Panc1 (cell line): ENCODE results near the gene MPIG6B.

Source experiments
- POLR2AphosphoS5 ChIP-seq: IDR thresholded peaks from 2 replicates; pipeline ENCODE4 v1.6.1; 2012; ENCODE audit warnings: mild to moderate bottlenecking, low read depth, low read length, moderate library complexity
- SIN3A ChIP-seq: IDR thresholded peaks from 2 replicates; pipeline ENCODE4 v1.6.1; 2012; ENCODE audit warnings: low read depth, mild to moderate bottlenecking, low read length, moderate library complexity, borderline replicate concordance; ENCODE audit not compliant: insufficient read depth
- TF ChIP-seq, protein P1 (sequence below): fragments of 450-650 bp; IDR thresholded peaks from 2 replicates; pipeline ENCODE4 v1.5.1; 2017; ENCODE audit warnings: mild to moderate bottlenecking
- TF ChIP-seq, protein P2 (sequence below), 2 experiments: IDR thresholded peaks; 2 replicates each; pipeline ENCODE4 v1.6.1; 2011 to 2012; ENCODE audit warnings: low read depth in 2 of 2, control low read depth in 1 of 2, low read length in 1 of 2, mild to moderate bottlenecking in 1 of 2, moderate library complexity in 1 of 2; ENCODE audit not compliant: insufficient read depth in 1 of 2

DNA sequence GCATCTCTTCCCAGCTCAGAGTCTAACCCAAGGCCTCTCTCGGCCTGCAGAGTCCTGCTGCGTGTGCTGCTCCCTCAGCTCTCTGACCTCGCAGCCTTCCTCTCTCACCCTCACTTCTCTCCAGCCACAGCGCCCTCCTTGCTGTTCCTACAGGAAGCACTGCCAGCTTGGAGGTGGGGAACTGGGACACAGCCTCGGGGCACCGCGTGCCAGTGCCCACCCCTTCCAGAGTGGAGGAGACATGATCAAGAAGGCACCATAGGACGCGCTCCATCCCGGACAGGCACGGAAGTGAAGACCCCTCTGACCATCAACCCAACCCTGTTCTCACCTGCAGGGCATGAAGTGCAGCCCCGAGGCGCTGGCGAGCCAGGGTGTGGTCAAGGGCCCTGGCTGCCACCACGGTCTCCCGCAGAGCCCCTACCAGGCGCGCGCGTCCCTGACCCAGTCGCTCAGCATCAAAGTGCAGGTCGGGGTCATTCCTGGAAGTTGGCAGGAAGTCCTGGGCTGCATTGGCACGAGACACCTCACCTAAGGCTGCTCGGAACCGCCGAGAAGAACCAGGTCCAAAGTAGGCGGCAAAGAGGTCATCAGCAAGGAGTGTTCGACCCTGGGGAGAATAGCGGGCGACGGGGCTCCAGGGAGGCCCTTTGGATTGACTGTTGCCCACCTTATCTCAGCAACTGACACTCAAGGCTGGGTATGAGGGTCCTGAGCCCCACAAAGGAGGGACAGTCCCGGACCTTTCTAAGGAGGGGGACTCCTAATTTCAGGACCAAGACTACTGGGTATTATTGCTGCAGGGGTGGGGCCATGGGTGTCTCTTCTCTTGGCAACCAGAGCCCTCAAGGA, 52.7 kb downstream of the MPIG6B start:
- TF ChIP-seq, protein P1, sequence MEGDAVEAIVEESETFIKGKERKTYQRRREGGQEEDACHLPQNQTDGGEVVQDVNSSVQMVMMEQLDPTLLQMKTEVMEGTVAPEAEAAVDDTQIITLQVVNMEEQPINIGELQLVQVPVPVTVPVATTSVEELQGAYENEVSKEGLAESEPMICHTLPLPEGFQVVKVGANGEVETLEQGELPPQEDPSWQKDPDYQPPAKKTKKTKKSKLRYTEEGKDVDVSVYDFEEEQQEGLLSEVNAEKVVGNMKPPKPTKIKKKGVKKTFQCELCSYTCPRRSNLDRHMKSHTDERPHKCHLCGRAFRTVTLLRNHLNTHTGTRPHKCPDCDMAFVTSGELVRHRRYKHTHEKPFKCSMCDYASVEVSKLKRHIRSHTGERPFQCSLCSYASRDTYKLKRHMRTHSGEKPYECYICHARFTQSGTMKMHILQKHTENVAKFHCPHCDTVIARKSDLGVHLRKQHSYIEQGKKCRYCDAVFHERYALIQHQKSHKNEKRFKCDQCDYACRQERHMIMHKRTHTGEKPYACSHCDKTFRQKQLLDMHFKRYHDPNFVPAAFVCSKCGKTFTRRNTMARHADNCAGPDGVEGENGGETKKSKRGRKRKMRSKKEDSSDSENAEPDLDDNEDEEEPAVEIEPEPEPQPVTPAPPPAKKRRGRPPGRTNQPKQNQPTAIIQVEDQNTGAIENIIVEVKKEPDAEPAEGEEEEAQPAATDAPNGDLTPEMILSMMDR = no peak
- TF ChIP-seq POLR2AphosphoS5 = no peak
- TF ChIP-seq, protein P2, sequence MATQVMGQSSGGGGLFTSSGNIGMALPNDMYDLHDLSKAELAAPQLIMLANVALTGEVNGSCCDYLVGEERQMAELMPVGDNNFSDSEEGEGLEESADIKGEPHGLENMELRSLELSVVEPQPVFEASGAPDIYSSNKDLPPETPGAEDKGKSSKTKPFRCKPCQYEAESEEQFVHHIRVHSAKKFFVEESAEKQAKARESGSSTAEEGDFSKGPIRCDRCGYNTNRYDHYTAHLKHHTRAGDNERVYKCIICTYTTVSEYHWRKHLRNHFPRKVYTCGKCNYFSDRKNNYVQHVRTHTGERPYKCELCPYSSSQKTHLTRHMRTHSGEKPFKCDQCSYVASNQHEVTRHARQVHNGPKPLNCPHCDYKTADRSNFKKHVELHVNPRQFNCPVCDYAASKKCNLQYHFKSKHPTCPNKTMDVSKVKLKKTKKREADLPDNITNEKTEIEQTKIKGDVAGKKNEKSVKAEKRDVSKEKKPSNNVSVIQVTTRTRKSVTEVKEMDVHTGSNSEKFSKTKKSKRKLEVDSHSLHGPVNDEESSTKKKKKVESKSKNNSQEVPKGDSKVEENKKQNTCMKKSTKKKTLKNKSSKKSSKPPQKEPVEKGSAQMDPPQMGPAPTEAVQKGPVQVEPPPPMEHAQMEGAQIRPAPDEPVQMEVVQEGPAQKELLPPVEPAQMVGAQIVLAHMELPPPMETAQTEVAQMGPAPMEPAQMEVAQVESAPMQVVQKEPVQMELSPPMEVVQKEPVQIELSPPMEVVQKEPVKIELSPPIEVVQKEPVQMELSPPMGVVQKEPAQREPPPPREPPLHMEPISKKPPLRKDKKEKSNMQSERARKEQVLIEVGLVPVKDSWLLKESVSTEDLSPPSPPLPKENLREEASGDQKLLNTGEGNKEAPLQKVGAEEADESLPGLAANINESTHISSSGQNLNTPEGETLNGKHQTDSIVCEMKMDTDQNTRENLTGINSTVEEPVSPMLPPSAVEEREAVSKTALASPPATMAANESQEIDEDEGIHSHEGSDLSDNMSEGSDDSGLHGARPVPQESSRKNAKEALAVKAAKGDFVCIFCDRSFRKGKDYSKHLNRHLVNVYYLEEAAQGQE (IDR thresholded peaks at IDR 0.05; ENCODE audit: insufficient read depth in 1 of 2, low read depth in 2 of 2, low read length in 1 of 2) = no peak
- no peak for TF ChIP-seq SIN3A
